Activated CD8-positive, alpha-beta T cell treated with anti-CD3 and anti-CD28 coated beads for 36 hours (primary cell): ENCODE results near the gene CACNG1. TPM values are rescaled to one million over a fixed set of nuclear protein-coding genes. Genes with fewer than 3 reads are reported as not detected.

Experiments
- ATAC-seq: fragments of 200-7000 bp; cut with Tn5 transposase; one replicate; pipeline ENCODE4 v1.10.0; 2021; ENCODE audit warnings: mild to moderate bottlenecking, moderate library complexity
- CTCF ChIA-PET: fragments of 350-600 bp; sonication (Branson Sonifier 250); formaldehyde crosslinking; loops from one replicate; lab custom pipeline; 2021; ENCODE audit warnings: antibody characterized with exemption; lab: Charles Lee
- POLR2A ChIA-PET: fragments of 350-600 bp; sonication (Branson Sonifier 250); formaldehyde crosslinking; loops from one replicate; lab custom pipeline; 2021; ENCODE audit warnings: antibody characterized with exemption; lab: Charles Lee
- DNase-seq: peaks from one replicate; pipeline ENCODE4 v3.0.0-alpha.2; 2020
- H3K27ac Mint-ChIP-seq: one replicate; pipeline ENCODE4 v1.8.0; 2021; ENCODE audit warnings: mild to moderate bottlenecking, mixed read lengths
- H3K27me3 Mint-ChIP-seq: one replicate; pipeline ENCODE4 v1.8.0; 2021; ENCODE audit warnings: mixed read lengths
- H3K36me3 Mint-ChIP-seq: one replicate; pipeline ENCODE4 v1.8.0; 2021; ENCODE audit warnings: low read depth, mixed read lengths
- H3K4me1 Mint-ChIP-seq: one replicate; pipeline ENCODE4 v1.8.0; 2021; ENCODE audit warnings: low read depth, mixed read lengths
- H3K4me3 Mint-ChIP-seq: one replicate; pipeline ENCODE4 v1.8.0; 2021; ENCODE audit warnings: mild to moderate bottlenecking, moderate library complexity, mixed read lengths
- H3K9me3 Mint-ChIP-seq: one replicate; pipeline ENCODE4 v1.8.0; 2021; ENCODE audit warnings: mixed read lengths
- CTCF ChIP-seq: fragments of 200-600 bp; IDR thresholded peaks from one replicate; pipeline ENCODE4 v1.8.0; 2022; ENCODE audit warnings: antibody characterized with exemption, mild to moderate bottlenecking
- intact Hi-C: fragments of 100-400 bp; cut with micrococcal nuclease; formaldehyde crosslinking; loops from one replicate; pipeline ENCODE4 v1.10.0; 2022
- total RNA-seq, 2 experiments: library from RNA; stranded (reverse); gene quantifications; one replicate each; pipeline ENCODE4 v1.2.3, GENCODE V29; 2021

CACNG1 gene
- total RNA-seq, 2 experiments from 2014 or later = not detected

- no peak for TF ChIP-seq CTCF
- no peaks in the 10 kb centered on the region for H3K9me3 Mint-ChIP-seq
Measured at GRCh38 chr17:67056746-67057490, 12.6 kb downstream of the CACNG1 start.

GRCh38 chr17:67058036-67058435 lies 13.7 kb downstream of the CACNG1 start:
- ATAC-seq = no peak
- ChIA-PET CTCF (no interaction called here), POLR2A (interaction anchor here (1.1 kb wide), 1 partner anchor 15 kb away, joined by 3 read pairs; no protein-coding TSS in a partner anchor)

More at GRCh38 chr17:67056746-67057490, 12.6 kb downstream of the CACNG1 start:
- no peaks in the 10 kb centered on the region for H3K36me3 Mint-ChIP-seq
- H3K27me3 Mint-ChIP-seq = no peaks in the 10 kb centered on the region
- no peak overlapping the region for H3K4me3 Mint-ChIP-seq
- ATAC-seq = no peak
- POLR2A ChIA-PET = no interaction called here
- intact Hi-C loops = no loop called here
- H3K4me1 Mint-ChIP-seq = no peaks in the 10 kb centered on the region
- CTCF ChIA-PET = no interaction called here
- no peak overlapping the region for H3K27ac Mint-ChIP-seq
- DNase-seq = no peak

GRCh38 chr17:67059372-67059771 lies 15.0 kb downstream of the CACNG1 start:
- no peaks in the 10 kb centered on the region for H3K9me3 Mint-ChIP-seq
- intact Hi-C loops = no loop called here
- H3K27me3 Mint-ChIP-seq = no peaks in the 10 kb centered on the region
- H3K36me3 Mint-ChIP-seq = no peaks in the 10 kb centered on the region
- ATAC-seq (no peak), DNase-seq (no peak)
- no peaks in the 10 kb centered on the region for H3K4me1 Mint-ChIP-seq
- H3K4me3 Mint-ChIP-seq = no peak overlapping the region
- H3K27ac Mint-ChIP-seq = no peak overlapping the region
- ChIA-PET POLR2A (interaction anchor here (0.7 kb wide), 1 partner anchor 58 kb away, joined by 3 read pairs; no protein-coding TSS in a partner anchor), CTCF (no interaction called here)
- no peak for TF ChIP-seq CTCF

More at GRCh38 chr17:67058036-67058435, 13.7 kb downstream of the CACNG1 start:
- no peak for TF ChIP-seq CTCF
- no peak overlapping the region for H3K4me3 Mint-ChIP-seq
- H3K36me3 Mint-ChIP-seq = no peaks in the 10 kb centered on the region
- H3K9me3 Mint-ChIP-seq = no peaks in the 10 kb centered on the region
- H3K27ac Mint-ChIP-seq = no peak overlapping the region
- intact Hi-C loops = no loop called here
- H3K27me3 Mint-ChIP-seq = no peaks in the 10 kb centered on the region
- H3K4me1 Mint-ChIP-seq = no peaks in the 10 kb centered on the region
- DNase-seq = no peak

GRCh38 chr17:67063141-67063540 lies 18.8 kb downstream of the CACNG1 start:
- CTCF ChIA-PET = no interaction called here
- POLR2A ChIA-PET = no interaction called here
- intact Hi-C loops = no loop called here

More at GRCh38 chr17:67063141-67063540, 18.8 kb downstream of the CACNG1 start:
- no peak for DNase-seq
- no peak for ATAC-seq
- Mint-ChIP-seq H3K27me3 (no peaks in the 10 kb centered on the region), H3K9me3 (no peaks in the 10 kb centered on the region), H3K4me1 (no peaks in the 10 kb centered on the region), H3K27ac (no peak overlapping the region), H3K36me3 (no peaks in the 10 kb centered on the region), H3K4me3 (no peak overlapping the region)
- TF ChIP-seq CTCF = no peak
